NCI-H2227 treated with DMSO at 0.1 percent for 48 hours (cell line): ENCODE measurements around the gene OR1C1.
"Not testable (repeated sequence)": the region's sequence is repeated elsewhere in the genome, so short reads cannot be mapped to it uniquely, and the experiment has no call there.

Experiments used
- DNase-seq: peaks from one replicate; lab custom pipeline; 2025; lab: John Stamatoyannopoulos, UW

The OR1C1 gene

GRCh38 chr1:247760456-247760855 is at the start of gene OR1C1:
Gene OR1C1, minus strand, starts transcription at chr1:247760556. Its CDS starts 2,150 bp downstream, at chr1:247758406.
- DNase-seq = no peak

GRCh38 chr1:247797518-247797917 is 37.2 kb upstream of the OR1C1 start:
- no peak for DNase-seq

GRCh38 chr1:247769603-247770002 is 9.2 kb upstream of the OR1C1 start:
- DNase-seq = no peak

GRCh38 chr1:247754311-247754710 is 6.0 kb downstream of the OR1C1 start:
- DNase-seq = not testable (repeated sequence)

GRCh38 chr1:247749870-247750269 is 10.5 kb downstream of the OR1C1 start:
- no peak for DNase-seq

- no peak for DNase-seq
Observed at GRCh38 chr1:247748041-247748440, 12.3 kb downstream of the OR1C1 start, which contains the start of gene OR14A2. Gene OR14A2, minus strand, starts transcription at chr1:247748141.

- no peak for DNase-seq
Observed at GRCh38 chr1:247747616-247748015, 12.7 kb downstream of the OR1C1 start.

GRCh38 chr1:247746391-247746935 is 13.9 kb downstream of the OR1C1 start:
- DNase-seq = no peak

GRCh38 chr1:247742215-247742760 is 18.1 kb downstream of the OR1C1 start:
- DNase-seq = not testable (repeated sequence)

GRCh38 chr1:247741756-247742155 is 18.6 kb downstream of the OR1C1 start:
- DNase-seq = no peak

GRCh38 chr1:247740721-247741120 is 19.6 kb downstream of the OR1C1 start:
- DNase-seq = no peak

GRCh38 chr1:247738315-247738714 is 22.0 kb downstream of the OR1C1 start, which contains the start of gene OR14K1:
Gene OR14K1, plus strand, starts transcription at chr1:247738615. Its CDS starts 0 bp downstream, at chr1:247738615.
- DNase-seq = no peak

GRCh38 chr1:247721222-247721621 is 39.1 kb downstream of the OR1C1 start:
- DNase-seq = no peak

- DNase-seq = no peak
Observed at GRCh38 chr1:247716546-247716945, 43.8 kb downstream of the OR1C1 start, which contains the start of gene OR6F1. Gene OR6F1, minus strand, starts transcription at chr1:247716646. Its CDS starts 3,891 bp downstream, at chr1:247712755.

GRCh38 chr1:247713753-247714152 is 46.6 kb downstream of the OR1C1 start:
- DNase-seq = no peak

- DNase-seq = not testable (repeated sequence)
Observed at GRCh38 chr1:247710681-247711080, 49.7 kb downstream of the OR1C1 start.
